ENCODE data around the gene CFAP74.
"Not testable (repeated sequence)": the region's sequence is repeated elsewhere in the genome, so short reads cannot be mapped to it uniquely, and the experiment has no call there.

Gene CFAP74

GRCh38 chr1:1893997-1894353, 109.6 kb downstream of the CFAP74 start:
- no peak for DNase-seq

- DNase-seq: no peak
Measured at GRCh38 chr1:1893291-1893985, 110.1 kb downstream of the CFAP74 start.

- no peak for DNase-seq
Measured at GRCh38 chr1:1892763-1893120, 110.8 kb downstream of the CFAP74 start.

GRCh38 chr1:1892079-1892762, 111.4 kb downstream of the CFAP74 start:
- no peak for DNase-seq

- peak; percentile 52 for DNase-seq
Measured at GRCh38 chr1:1891349-1892078, 112.1 kb downstream of the CFAP74 start.

- DNase-seq: peak; percentile 96
Measured at GRCh38 chr1:1890506-1891348, 112.9 kb downstream of the CFAP74 start, which contains the start of gene GNB1. Gene GNB1, minus strand, starts transcription at chr1:1891087. Its CDS starts 65,634 bp downstream, at chr1:1825453.

GRCh38 chr1:1889847-1890505, 113.6 kb downstream of the CFAP74 start:
- DNase-seq: peak; percentile 89

GRCh38 chr1:1889090-1889750, 114.4 kb downstream of the CFAP74 start:
- peak; percentile 24 for DNase-seq

GRCh38 chr1:1883890-1884289, 119.7 kb downstream of the CFAP74 start:
- DNase-seq: not testable (repeated sequence)

- no peak for DNase-seq
Measured at GRCh38 chr1:1883092-1883873, 120.3 kb downstream of the CFAP74 start.

GRCh38 chr1:1881727-1882126, 121.9 kb downstream of the CFAP74 start:
- DNase-seq: no peak

- DNase-seq: no peak
Measured at GRCh38 chr1:1880617-1881312, 122.8 kb downstream of the CFAP74 start.

- no peak for DNase-seq
Measured at GRCh38 chr1:1879942-1880341, 123.6 kb downstream of the CFAP74 start.

- no peak for DNase-seq
Measured at GRCh38 chr1:1877865-1878436, 125.6 kb downstream of the CFAP74 start.

- no peak for DNase-seq
Measured at GRCh38 chr1:1876335-1876930, 127.2 kb downstream of the CFAP74 start.

- DNase-seq: no peak
Measured at GRCh38 chr1:1875932-1876331, 127.7 kb downstream of the CFAP74 start.

GRCh38 chr1:1874901-1875300, 128.7 kb downstream of the CFAP74 start:
- DNase-seq: no peak

GRCh38 chr1:1873186-1873585, 130.4 kb downstream of the CFAP74 start:
- no peak for DNase-seq

- no peak for DNase-seq
Measured at GRCh38 chr1:1872329-1872994, 131.1 kb downstream of the CFAP74 start.
